Aorta (tissue), 5 donors: ENCODE results near the gene WWOX. TPM values are rescaled to one million over a fixed set of nuclear protein-coding genes. Genes with fewer than 3 reads are reported as not detected.

Source experiments
- ATAC-seq: fragments of 200-7000 bp; cut with Tn5 transposase; one replicate; pipeline ENCODE4 v1.9.1; 2022; ENCODE audit warnings: moderate library complexity; ENCODE audit not compliant: low FRiP score
- DNase-seq, 2 donors: peaks; one replicate each; pipeline ENCODE4 v3.0.0-alpha.2; 2020
- H3K27ac ChIP-seq, 2 donors: one replicate each; pipeline ENCODE4 v1.5.1; 2013; ENCODE audit warnings: low read length in 2 of 2, mild to moderate bottlenecking in 2 of 2, moderate library complexity in 2 of 2, control low read depth in 1 of 2, inconsistent platforms in 1 of 2, low read depth in 1 of 2
- H3K27me3 ChIP-seq, 2 donors: one replicate each; pipeline ENCODE4 v1.6.1; 2013; ENCODE audit warnings: control low read depth in 1 of 2, low read length in 1 of 2, mild to moderate bottlenecking in 1 of 2, moderate library complexity in 1 of 2; ENCODE audit not compliant: insufficient read depth in 2 of 2, control insufficient read depth in 1 of 2
- H3K36me3 ChIP-seq, 2 donors: one replicate each; pipeline ENCODE4 v1.6.1; 2013; ENCODE audit warnings: control low read depth in 1 of 2, low read length in 1 of 2, mild to moderate bottlenecking in 1 of 2; ENCODE audit not compliant: insufficient read depth in 2 of 2, control insufficient read depth in 1 of 2
- H3K4me1 ChIP-seq, 2 donors: one replicate each; pipeline ENCODE4 v1.6.1; 2013; ENCODE audit warnings: low read length in 2 of 2, control low read depth in 1 of 2, mild to moderate bottlenecking in 1 of 2, moderate library complexity in 1 of 2; ENCODE audit not compliant: insufficient read depth in 2 of 2, control insufficient read depth in 1 of 2
- H3K4me3 ChIP-seq, 2 donors: one replicate each; pipeline ENCODE4 v1.5.1; 2013; ENCODE audit warnings: low read length in 2 of 2, control low read depth in 1 of 2, mild to moderate bottlenecking in 1 of 2
- H3K9me3 ChIP-seq: one replicate; pipeline ENCODE4 v1.6.1; 2013; ENCODE audit warnings: mild to moderate bottlenecking, low read length; ENCODE audit not compliant: control insufficient read depth
- whole genome bisulfite sequencing, 2 donors: extraction: QIAGEN DNeasy Blood & Tissue Kit; methylation state at CpG; one replicate each; pipeline ENCODE4 v1.1.7; 2013; 5-methylcytosine and 5-hydroxymethylcytosine counted together
- intact Hi-C, 2 donors: fragments of 100-400 bp; cut with DNase I; formaldehyde crosslinking; loops; one replicate each; pipeline versions ENCODE4 v1.14.2 to v1.15.0; 2022
- polyA plus RNA-seq, 2 donors: library from polyadenylated mRNA; stranded (reverse); fragments of 200-250 nt; gene quantifications; one replicate each; pipeline ENCODE4 v1.2.3, GENCODE V29; 2013
- total RNA-seq, 2 donors: library from RNA; stranded (reverse); fragmentation: NEBNext Ultra II Directional; extraction: Animal tissue kit (Norgen Biotek cat#: 25700); gene quantifications; one replicate each; pipeline ENCODE4 v1.2.1, GENCODE V29; 2021
- donor health status: healthy with polysubstance abuse.
- donor health status: Bipolar disorder and iron deficiency.
- donor health status: DM: no; HTN: no; CAD: no.
- donor health status: DM: no; HTN: no; CAD: no.
- donor health status: DM: yes; HTN: yes; CAD: no.

Gene WWOX
- total and polyA plus RNA-seq, 4 donors, result 11.2 to 30.9 (median 14.6) TPM

GRCh38 chr16:78543023-78543422, 443.6 kb downstream of the WWOX start:
- no peaks in the 10 kb centered on the region for H3K27me3 ChIP-seq
- no peaks in the 10 kb centered on the region for H3K36me3 ChIP-seq
- DNase-seq (no peak), ATAC-seq (no peak)
- no peak overlapping the region for H3K4me3 ChIP-seq
- intact Hi-C loops, result no loop called here
- H3K9me3 ChIP-seq, result no peaks in the 10 kb centered on the region
- 59 to 67% methylated on average over 7 of the region's 7 CpGs for WGBS, 2 donors
- H3K4me1 ChIP-seq, result no peaks in the 10 kb centered on the region
- no peak overlapping the region for H3K27ac ChIP-seq

DNA sequence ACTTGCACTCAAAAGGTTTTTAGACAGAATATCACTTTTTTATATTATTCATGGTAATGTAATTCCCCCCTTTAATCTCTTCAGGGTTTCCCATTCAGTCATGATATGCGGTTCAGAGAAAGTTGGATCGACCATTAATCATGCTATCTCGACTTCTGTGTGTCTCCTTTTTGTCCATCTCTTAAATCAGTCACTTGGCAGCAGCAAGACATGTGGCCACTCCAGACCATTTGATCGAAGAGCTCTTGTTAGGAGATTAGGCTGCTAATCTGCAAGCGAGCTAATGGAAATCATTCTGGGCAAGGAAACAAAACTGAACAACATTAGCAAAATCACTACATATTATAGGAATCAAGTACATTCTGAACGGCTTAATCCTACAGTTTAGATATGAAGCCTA, 449.9 kb downstream of the WWOX start:
- Histone ChIP-seq H3K9me3 (no peaks in the 10 kb centered on the region), H3K36me3 (no peaks in the 10 kb centered on the region), H3K27ac (no peak overlapping the region), H3K4me1 (no peaks in the 10 kb centered on the region), H3K27me3 (no peaks in the 10 kb centered on the region), H3K4me3 (no peak overlapping the region)
- intact Hi-C loops, result no loop called here
- DNase-seq, result no peak
- no peak for ATAC-seq
- 78 to 84% methylated on average over 6 of the region's 6 CpGs for WGBS, 2 donors

- Histone ChIP-seq H3K9me3 (no peaks in the 10 kb centered on the region), H3K36me3 (no peaks in the 10 kb centered on the region), H3K27ac (no peak overlapping the region), H3K4me3 (no peak overlapping the region), H3K4me1 (no peaks in the 10 kb centered on the region), H3K27me3 (no peaks in the 10 kb centered on the region)
- ATAC-seq (no peak), DNase-seq (no peak)
- 26% methylated on average over 12 of the region's 12 CpGs for WGBS, 2 donors
- intact Hi-C loops, result no loop called here
Measured at GRCh38 chr16:78551487-78552085, 452.1 kb downstream of the WWOX start.

- Histone ChIP-seq H3K9me3 (no peaks in the 10 kb centered on the region), H3K27me3 (no peaks in the 10 kb centered on the region), H3K4me1 (no peaks in the 10 kb centered on the region), H3K36me3 (no peaks in the 10 kb centered on the region), H3K4me3 (no peak overlapping the region), H3K27ac (no peak overlapping the region)
- ATAC-seq, result no peak
- no peak for DNase-seq
- intact Hi-C loops, result no loop called here
- WGBS, 2 donors, result 70 to 75% methylated on average over 16 of the region's 16 CpGs
Measured at GRCh38 chr16:78552106-78552675, 452.7 kb downstream of the WWOX start.

- Histone ChIP-seq H3K4me1 (no peaks in the 10 kb centered on the region), H3K27ac (no peak overlapping the region), H3K9me3 (no peaks in the 10 kb centered on the region), H3K27me3 (no peaks in the 10 kb centered on the region), H3K36me3 (no peaks in the 10 kb centered on the region), H3K4me3 (no peak overlapping the region)
- WGBS, 2 donors, result 92 to 97% methylated on average over 1 of the region's 1 CpG
- ATAC-seq (no peak), DNase-seq (no peak)
- intact Hi-C loops, result no loop called here
Measured at GRCh38 chr16:78552716-78553115, 453.3 kb downstream of the WWOX start.

GRCh38 chr16:78553268-78554039, 454.0 kb downstream of the WWOX start:
- WGBS, 2 donors, result 89 to 92% methylated on average over 10 of the region's 10 CpGs
- Histone ChIP-seq H3K4me3 (no peak overlapping the region), H3K36me3 (no peaks in the 10 kb centered on the region), H3K27me3 (no peaks in the 10 kb centered on the region), H3K9me3 (no peaks in the 10 kb centered on the region), H3K4me1 (peaks cover 0 to 2% of the 10 kb centered on the region in 2 donors), H3K27ac (no peak overlapping the region)
- ATAC-seq (no peak), DNase-seq (no peak)
- intact Hi-C loops, result no loop called here

- Histone ChIP-seq H3K4me1 (peaks cover 0 to 2% of the 10 kb centered on the region in 2 donors), H3K27ac (no peak overlapping the region), H3K27me3 (no peaks in the 10 kb centered on the region), H3K4me3 (no peak overlapping the region), H3K36me3 (no peaks in the 10 kb centered on the region), H3K9me3 (no peaks in the 10 kb centered on the region)
- ATAC-seq (no peak), DNase-seq (no peak)
- 96% methylated on average over 16 of the region's 16 CpGs for WGBS, 2 donors
- intact Hi-C loops, result no loop called here
Measured at GRCh38 chr16:78556421-78556820, 457.0 kb downstream of the WWOX start.

DNA sequence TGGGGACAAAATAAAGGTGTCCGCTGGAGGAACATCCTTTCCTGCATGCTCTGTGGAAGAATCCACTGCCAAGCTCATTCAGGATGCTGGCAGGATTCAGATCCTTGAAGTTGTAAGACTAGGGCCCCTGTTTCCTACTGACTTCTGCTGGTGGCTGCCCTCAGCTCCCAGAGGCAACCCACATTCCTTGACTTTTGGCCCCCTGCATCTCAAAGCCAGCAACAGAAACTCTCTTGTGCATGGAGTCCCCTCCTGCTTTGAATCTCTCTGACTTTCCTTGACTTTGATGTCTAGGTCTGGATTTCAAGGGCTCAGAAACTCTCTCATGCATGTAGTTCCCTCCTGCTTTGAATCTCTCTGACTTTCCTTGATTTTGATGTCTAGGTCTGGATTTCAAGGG, 461.5 kb downstream of the WWOX start:
- no peaks in the 10 kb centered on the region for H3K9me3 ChIP-seq
- WGBS, 2 donors, result 98 to 100% methylated on average over 1 of the region's 1 CpG
- no peak for ATAC-seq
- no peaks in the 10 kb centered on the region for H3K36me3 ChIP-seq
- no peaks in the 10 kb centered on the region for H3K27me3 ChIP-seq
- no peak overlapping the region for H3K4me3 ChIP-seq
- H3K27ac ChIP-seq, result no peak overlapping the region
- no peak for DNase-seq
- peaks cover 0 to 2% of the 10 kb centered on the region in 2 donors for H3K4me1 ChIP-seq
- intact Hi-C loops, result no loop called here

- ATAC-seq (no peak), DNase-seq (no peak)
- no peak overlapping the region for H3K4me3 ChIP-seq
- peaks cover 0 to 2% of the 10 kb centered on the region in 2 donors for H3K4me1 ChIP-seq
- intact Hi-C loops, result no loop called here
- WGBS, 2 donors, result 87 to 91% methylated on average over 6 of the region's 6 CpGs
- H3K9me3 ChIP-seq, result no peaks in the 10 kb centered on the region
- no peaks in the 10 kb centered on the region for H3K27me3 ChIP-seq
- H3K27ac ChIP-seq, result no peak overlapping the region
- no peaks in the 10 kb centered on the region for H3K36me3 ChIP-seq
Measured at GRCh38 chr16:78562111-78562510, 462.7 kb downstream of the WWOX start.
